CD4-positive, alpha-beta T cell treated with Interleukin-6 at 100 ng/mL for 8 hours (primary cell): ENCODE measurements around the gene OR56A5.
"Not testable (repeated sequence)": the region's sequence is repeated elsewhere in the genome, so short reads cannot be mapped to it uniquely, and the experiment has no call there.

Experiments
- DNase-seq: peaks from one replicate; pipeline ENCODE4 v3.0.0-alpha.2; 2020; ENCODE audit warnings: mixed read lengths, low spot score

The OR56A5 gene, protein sequence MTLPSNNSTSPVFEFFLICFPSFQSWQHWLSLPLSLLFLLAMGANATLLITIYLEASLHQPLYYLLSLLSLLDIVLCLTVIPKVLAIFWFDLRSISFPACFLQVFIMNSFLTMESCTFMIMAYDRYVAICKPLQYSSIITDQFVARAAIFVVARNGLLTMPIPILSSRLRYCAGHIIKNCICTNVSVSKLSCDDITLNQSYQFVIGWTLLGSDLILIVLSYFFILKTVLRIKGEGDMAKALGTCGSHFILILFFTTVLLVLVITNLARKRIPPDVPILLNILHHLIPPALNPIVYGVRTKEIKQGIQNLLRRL

DNA sequence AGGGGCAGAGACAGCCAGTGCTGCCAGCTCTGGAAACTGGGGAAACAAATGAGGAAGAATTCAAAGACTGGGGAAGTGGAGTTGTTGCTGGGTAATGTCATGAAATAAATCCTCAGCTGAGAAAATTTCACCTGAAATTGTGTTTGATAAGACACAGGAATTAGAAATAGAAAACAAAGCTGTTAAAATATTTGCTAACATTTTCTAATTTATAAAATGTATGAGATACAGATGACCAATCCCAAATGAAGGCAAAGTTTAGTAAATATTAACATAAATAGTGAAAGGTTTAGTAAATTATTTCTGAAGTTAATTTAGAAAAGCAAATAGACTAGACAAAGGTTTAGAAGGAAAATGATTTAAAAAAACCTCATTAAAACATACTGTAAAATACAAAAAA lies at the start of gene OR56A5:
OR56A5 (minus strand) TSS at position 101 of the 400 bp plus-strand sequence; CDS start at position 101, 0 bp downstream.
- DNase-seq = no peak

DNA sequence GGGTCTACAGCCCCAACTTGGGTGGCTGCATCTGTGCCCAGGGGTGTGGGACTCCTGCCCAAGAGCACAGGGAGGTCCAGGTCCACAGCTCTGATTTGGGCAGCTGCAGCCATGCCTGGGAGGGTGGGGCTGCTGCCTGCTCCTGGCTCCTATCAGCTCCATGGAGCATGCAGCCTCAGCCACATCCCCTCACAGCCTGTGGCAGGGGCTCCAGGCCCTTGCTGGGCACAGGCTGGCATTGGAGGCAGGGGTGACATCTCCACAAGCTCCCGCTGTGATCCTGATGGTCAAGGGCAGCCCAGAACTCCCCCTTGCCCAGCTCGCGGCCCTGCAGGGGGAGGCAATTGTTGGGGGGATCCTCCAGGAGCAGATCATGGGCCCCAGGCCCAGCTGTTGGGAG lies 44.7 kb upstream of the OR56A5 start:
- no peak for DNase-seq

DNA sequence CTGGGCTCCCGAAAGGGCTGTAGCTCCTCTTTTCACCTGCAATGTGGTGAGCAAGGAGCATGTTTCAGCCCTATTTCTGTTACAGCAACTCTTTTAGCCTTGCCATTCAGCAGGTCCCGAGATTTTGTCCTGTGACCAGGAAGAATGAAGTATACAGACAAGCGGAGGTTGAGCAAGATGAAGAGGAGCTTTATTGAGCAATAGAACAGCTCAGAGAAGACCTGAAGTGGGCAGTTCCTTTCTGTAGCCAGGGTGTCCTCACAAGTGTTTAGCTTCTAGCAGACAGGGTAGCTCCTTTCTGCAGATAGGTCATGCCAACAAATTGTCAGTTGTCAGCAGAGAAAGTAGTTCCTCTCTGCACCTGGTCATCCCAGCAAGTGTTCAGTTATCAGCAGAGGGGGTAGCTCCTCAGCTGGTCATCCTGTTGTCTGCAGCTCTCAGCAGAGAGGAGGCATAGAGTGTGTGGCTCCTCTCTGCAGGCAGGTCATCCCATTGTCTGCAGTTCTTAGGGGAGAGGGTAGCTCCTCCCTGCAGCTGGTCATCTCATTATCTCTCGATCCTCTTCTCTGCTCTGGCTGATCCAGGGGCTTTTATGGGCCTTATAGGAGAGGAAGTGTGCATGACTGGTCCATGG lies 43.9 kb upstream of the OR56A5 start:
- DNase-seq = no peak

DNA sequence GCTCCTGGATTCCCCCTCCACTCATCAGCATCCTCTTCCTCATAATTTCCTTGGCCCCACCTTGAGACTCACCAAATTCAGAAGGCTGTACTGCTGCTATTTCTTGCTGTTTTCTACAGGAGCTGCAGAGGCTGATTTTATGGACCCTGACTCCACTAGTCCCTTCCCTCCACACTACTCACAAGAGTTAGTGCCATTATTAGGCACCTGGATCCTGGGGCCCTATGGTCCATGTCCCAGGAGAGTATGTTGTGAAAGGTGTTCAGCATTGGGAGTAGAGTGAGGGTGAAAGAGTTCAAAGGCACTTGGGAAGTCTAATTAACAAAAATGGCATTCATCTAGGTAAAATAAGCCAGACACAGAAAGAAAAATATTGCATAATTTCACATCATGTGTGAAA lies 38.6 kb upstream of the OR56A5 start, which contains the start of gene OR56A4:
OR56A4 (minus strand) TSS at position 101 of the 400 bp plus-strand sequence. CDS start 3,954 bp downstream, outside the sequence.
- no peak for DNase-seq

DNA sequence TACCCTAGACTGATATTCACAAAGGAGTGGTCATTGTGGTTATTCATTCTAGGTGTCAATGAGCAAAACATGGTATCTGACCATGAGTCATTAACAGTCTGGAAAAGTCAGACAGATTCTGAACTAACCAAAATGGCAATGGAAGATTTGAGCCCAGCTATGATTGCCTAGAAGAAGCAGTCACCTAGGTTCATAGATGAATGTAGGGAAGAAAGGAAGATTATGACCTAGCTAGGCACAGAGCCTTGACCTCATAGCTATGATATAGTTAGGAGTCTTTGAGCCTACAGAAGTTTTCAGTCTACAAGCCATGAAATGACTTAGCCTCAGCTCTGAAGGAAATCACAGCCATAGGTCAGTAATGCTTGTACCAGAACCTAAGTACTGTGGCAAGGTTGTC lies 38.1 kb upstream of the OR56A5 start:
- DNase-seq = no peak

DNA sequence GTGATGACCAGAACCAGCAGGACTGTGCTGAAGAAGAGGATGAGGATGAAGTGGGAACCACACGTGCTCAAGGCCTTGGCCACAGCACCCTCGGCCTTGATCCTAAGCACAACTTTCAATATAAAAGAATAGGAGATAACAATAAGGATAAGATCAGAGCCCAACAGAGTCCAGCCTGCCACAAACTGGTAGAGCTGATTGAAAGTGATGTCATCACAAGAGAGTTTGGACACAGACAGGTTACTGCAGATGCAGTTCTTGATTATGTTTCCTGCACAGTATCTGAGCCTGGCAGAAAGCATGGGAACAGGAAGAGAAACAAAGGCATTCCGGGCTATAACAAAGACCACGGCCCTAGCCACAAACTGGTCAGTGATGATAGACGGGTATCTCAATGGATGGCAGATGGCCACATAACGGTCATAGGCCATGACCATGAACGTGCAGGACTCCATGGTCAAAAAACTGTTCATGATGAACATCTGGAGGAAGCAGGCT lies 34.0 kb upstream of the OR56A5 start:
- DNase-seq = no peak

DNA sequence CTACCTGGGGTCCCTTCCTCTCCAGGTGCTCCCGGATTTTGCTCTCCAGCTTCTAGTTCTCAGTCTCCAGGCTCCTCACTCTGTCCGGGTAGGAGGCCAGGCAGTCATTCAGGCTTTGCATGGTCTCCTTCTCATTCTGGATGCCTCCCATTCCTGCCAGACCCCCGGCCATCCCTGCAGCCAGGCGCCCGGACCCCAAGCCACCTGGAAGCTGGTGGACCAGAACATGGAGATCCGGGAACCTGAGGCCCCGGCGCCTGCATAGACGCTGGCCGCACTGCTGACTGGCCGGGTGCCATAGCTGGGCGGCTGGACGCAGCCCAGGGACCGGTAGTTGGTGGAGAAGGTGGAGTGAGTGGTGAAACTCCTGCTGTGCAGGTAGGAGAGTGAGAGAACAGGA lies 26.5 kb upstream of the OR56A5 start:
- DNase-seq = no peak

DNA sequence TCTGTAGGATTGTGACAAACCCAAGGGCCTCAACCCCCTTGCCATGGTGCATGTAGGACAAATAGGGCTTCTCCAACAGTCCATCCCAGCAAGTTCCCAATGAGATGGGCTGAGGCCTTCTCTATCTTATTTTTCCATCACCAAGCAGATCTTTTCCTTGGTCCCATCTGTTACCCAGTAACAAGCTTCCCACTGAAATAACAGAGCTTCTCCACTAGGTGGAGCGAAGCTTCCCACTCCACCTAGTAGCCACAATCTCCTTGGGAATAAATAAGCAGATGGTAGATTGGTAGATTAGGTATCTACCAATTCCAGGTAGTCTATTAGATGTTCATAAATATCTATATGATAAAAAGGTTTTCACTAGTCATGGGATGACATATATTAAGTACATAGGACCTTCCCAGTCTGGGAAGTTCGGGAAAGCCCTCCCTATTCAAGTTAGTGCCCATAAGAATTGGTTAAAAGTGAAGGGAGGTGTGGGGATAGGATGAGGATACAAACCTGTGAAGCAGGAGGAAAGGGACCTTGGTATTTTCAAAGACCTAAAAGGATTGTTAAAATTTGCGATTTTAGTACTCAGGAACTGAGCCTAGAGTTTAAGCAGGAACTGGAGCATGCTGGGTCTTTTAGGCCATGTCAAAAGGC lies 24.4 kb upstream of the OR56A5 start:
- no peak for DNase-seq

DNA sequence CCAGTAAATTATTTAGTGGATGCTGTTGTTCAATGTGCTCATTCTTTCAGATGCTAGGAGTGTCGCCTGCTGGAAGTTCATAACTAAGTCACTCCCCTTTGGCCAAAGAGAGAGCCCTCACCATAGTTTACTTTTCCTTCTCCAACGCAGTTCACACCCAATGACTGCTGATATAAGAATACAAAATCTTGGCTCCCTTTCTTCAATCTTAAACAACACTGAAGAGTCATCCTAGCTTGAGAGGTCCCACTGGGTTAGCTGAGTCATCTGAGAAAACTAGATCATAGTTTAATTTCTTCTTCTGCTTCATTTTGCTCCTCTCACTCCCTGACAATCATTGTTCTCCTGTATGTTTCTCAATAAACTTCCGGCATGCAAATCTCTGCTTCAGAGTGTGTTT lies 23.9 kb upstream of the OR56A5 start:
- DNase-seq = no peak

DNA sequence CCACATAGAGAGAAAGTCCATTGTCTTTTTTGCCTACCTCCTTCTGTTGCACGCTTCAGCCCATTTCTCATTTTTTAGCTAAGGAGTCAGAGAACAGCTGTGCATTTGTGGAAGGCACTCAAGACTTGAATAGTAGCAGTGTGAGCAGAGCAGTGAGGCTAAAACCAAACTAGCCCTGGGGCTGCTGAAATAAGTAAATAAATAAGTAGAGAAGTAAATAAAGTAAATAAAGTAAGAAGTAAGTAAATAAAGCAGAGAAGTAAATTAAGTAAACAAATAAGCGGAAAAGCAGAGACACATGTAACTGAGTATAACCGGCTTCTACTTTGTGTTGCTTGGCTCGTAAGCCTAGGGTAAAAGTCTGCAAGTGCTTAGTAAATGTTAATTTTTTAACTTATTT lies 20.9 kb upstream of the OR56A5 start:
- DNase-seq = no peak

DNA sequence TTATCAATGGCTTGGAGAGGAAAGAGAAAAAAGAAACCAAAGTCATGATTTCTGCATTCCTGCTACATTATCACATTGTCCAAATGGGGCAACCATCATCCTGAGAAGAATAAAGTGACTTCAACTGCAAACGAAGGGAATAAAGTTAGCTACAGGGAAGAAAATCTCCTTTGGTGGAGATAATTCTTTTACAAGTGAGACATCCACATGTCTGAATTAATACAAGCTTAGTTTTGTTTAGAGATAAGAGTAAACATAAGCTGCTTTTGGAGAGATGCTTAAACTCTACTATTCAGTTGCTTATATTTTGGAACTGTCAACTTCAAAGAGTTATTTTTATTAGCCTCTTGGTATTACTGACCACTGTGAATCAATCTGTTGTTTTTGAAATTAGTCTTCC lies 18.6 kb upstream of the OR56A5 start, which contains the start of gene OR52L1:
OR52L1 (minus strand) TSS at position 101 of the 400 bp plus-strand sequence; CDS start at position 46, 55 bp downstream.
- DNase-seq = no peak

DNA sequence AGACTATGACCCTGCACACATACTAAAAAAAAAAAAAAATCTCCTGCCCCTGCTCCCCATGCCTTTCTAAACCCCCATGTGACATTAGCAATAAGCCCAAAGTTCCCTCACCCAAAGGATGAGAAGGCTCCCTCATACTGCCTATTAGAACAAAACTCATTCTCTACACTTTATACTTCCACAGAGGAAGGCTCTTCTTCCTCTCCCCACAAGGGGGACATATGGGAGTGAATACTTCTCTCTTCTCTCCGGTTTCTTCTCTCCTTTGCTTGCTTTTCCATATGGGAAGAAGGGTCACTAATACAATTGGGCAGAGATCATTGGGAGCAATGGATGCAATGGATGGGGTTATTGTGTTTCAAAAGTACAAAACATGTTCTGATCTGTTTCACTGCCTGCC lies 15.1 kb upstream of the OR56A5 start:
- DNase-seq = no peak

DNA sequence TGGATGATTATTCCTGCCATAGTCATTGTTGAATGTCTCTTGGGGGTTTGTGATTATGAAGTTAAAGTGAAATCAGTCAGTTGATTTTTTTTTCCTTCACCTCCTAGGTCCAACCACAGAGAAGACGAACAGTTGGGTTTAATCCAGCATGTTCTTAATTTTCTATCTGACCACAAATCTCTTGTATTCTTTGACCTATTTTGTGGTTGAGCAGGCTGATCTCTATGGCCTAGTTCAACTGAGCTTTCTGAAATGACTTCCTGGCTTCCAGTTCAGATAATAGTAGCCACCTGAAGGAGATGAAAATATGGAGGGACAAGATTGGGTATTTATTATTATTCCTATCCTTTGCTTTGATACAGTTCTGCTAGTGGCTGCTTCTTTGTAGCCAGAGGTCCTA lies 5.2 kb upstream of the OR56A5 start:
- no peak for DNase-seq

DNA sequence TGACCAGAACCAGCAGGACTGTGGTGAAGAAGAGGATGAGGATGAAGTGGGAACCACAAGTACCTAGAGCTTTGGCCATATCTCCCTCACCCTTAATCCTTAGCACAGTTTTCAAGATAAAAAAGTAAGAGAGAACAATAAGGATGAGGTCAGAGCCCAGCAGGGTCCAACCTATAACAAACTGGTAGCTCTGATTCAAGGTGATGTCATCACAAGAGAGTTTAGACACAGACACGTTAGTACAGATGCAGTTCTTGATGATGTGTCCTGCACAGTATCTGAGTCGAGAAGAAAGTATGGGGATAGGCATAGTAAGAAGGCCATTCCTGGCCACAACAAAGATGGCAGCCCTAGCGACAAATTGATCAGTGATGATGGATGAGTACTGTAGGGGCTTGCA lies 586 bp downstream of the OR56A5 start:
- DNase-seq = no peak

DNA sequence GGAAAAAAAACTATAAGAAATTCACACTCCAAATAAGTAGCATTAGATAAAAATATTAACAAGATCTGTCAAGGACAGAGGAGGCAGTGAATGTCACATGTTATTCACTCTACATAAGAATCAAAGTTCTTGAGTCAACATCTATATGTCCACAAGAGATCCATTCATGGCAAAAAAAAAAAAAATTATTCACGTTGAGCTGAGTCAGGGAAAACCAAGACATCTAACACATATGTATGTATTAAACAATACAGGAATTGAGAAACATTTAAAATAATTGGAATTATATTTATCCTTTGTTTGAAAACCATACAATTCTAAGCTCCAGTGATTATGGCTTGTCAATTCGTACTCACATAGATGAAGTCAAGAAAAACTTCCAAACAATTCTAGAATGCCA lies 1.3 kb downstream of the OR56A5 start:
- no peak for DNase-seq

DNA sequence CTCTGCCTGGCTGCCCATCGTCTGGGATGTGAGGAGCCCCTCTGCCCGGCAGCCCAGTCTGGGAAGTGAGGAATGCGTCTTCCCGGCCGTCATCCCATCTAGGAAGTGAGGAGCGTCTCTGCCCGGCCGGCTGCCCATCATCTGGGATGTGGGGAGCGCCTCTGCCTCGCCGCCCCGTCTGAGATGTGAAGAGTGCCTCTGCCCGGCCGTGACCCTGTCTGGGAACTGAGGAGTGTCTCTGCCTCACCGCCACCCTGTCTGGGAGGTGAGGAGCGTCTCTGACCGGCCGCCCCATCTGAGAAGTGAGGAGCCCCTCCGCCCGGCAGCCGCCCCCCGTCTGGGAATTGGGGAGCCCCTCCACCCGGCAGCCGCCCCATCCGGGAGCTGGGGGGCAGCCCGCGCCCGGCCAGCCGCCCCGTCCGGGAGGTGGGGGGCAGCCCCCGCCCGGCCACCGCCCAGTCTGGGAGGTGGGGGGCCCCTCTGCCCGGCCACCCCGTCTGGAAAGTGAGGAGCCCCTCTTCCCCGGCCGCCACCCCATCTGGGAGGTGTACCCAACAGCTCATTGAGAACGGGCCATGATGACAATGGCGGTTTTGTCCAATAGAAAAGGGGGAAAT lies 7.5 kb downstream of the OR56A5 start:
- not testable (repeated sequence) for DNase-seq

DNA sequence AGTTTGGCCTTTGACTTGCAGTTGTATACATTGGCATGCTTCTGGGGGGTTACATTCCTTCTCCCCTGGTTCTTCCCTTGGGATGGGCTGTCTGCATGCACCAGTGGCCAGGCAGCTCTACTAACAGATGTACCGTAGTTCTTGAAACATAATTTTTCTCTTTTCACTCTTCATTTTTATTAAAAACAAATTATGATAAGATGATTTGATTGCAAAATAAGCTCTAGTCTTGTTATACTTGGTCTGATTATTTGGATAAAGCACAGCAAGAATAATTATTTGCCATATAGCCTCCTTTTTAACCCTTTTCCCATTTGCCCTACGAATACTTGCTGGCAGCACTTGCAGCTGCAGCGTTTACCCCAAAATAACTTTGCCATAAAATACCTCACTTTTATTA lies 12.7 kb downstream of the OR56A5 start:
- DNase-seq = no peak

DNA sequence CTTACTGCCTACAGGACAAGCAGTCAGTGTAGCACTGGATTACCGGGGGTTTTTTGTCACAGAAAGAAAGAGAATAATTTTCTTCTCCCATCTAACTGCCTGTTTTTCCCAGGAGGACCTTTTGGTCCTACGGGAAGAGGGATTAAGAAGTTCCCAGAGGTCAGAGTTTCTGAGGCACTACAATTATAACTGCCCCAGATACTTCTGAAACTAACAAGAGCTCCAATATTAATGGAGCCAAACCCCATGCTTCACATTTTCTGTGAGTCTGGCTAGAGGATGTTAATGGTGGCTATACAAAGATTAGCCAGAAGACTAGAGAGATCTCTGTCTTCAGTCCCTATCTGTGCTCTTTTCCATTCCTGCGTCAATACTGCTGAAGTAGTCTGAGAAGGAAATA lies 26.3 kb downstream of the OR56A5 start, which contains the start of gene OR56A3:
OR56A3 (plus strand) TSS at position 301 of the 400 bp plus-strand sequence. CDS start 5,096 bp downstream, outside the sequence.
- DNase-seq = no peak

DNA sequence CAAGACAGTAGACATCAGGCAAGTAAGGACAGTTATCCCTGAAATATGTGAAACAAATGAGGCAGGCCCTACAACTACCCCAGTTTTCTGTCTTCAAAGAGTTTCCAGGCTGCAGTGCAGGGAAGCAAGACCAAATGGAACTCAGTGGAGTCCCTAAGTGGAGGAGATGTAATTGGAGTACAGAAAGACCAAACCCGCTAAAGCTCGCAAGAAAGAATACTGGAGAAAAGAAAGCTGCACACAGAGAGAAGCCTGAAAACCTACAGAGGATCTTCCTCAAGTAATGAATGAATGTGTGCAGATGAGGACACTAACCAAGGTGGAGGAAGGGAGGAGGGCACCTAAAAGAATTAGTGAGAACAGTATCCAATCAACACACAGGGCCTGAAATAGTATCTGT lies 27.5 kb downstream of the OR56A5 start:
- DNase-seq = no peak

DNA sequence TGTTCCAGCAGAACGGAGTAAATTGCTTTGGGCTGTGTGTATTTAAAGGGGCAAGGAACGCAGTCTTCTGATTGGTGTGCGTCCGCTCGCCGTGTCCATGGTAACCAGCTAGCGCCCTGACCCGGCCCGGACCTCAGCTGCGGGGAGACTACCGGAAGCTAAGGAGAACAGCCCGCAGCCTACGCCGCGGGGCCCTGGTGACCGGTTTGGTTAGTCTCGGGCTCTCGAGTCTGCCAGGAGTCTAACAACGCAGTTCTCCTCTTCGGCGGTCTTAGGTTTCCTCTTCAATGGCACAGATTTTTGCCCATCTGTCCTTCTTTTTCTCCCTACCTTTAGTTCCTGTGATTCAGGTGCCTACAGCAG lies 29.7 kb downstream of the OR56A5 start:
- DNase-seq = no peak

DNA sequence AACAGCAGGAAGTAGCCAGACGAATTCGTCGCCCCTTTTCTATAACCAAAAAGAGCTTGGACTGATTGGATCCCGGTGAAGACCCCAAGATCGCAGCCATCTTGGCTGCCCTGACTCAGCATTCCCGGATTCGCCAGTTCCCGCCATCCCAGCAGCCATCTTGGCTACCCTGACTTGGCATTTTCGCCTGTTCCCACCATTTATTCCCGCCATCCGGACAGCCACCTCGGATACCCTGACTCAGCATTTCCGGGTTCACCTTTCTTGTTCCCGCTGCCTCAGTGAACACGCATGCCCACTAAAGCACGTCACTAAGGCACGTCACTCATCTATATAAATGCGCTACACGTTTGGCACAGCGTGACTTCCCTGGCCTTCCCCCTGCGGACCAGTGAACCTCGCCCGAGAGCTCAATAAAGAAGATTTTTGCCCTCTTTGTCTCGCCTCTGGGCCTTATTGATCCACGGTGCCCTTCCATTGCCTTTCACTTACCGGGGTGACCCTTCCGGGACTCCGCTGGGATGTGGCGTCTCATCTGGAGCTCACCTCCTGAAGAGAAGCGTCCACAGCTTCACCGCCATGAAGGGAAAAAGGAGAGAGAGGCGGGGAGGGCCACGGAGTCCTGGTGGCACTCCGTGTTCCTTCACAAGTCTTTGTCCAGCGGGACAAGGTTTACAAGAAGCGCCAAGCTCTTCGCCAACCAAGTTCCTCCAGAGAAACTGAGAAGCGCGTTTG lies 30.3 kb downstream of the OR56A5 start:
- no peak for DNase-seq

DNA sequence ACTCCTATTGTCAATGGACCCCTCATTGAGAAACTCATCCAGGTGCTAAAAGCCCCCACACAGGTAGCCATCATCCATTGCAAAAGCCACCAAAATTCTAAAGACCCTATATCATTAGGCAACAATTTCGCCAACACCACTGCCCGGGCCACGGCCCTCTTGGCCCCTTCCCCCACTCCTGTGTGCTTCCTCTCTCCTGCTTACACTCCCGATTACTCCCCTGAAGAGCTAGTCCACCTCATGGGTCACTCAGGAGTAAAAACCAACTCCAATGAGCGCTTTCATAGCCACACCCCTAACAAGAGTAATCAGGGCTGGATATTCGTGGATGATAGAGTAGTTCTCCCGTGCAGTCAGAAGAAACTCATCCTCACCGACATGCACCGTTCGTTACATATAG lies 35.2 kb downstream of the OR56A5 start:
- no peak for DNase-seq
